Astrocyte (in vitro differentiated cells and primary cell): ENCODE data around the gene PSMD2. TPM values are rescaled to one million over a fixed set of nuclear protein-coding genes. Genes with fewer than 3 reads are reported as not detected.

ENCODE experiments used
- DNase-seq: peaks from one replicate; pipeline ENCODE4 v3.0.0-alpha.2; 2010; ENCODE audit warnings: low read depth
- FAIRE-seq: peaks from 2 replicates; lab custom pipeline; 2011; peaks lifted over from hg19 to GRCh38; lab: Jason Lieb, UNC
- H2AFZ ChIP-seq: 2 replicates; pipeline ENCODE4 v1.6.0; 2012; ENCODE audit warnings: low read depth, low read length, inconsistent platforms
- H3K27ac ChIP-seq: 2 replicates; pipeline ENCODE4 v1.5.1; 2011; ENCODE audit warnings: low read depth, low read length, inconsistent platforms
- H3K27me3 ChIP-seq: 2 replicates; pipeline ENCODE4 v1.6.0; 2011; ENCODE audit warnings: low read length, inconsistent platforms; ENCODE audit not compliant: insufficient read depth
- H3K36me3 ChIP-seq: 2 replicates; pipeline ENCODE4 v1.5.1; 2011; ENCODE audit warnings: low read length, inconsistent platforms; ENCODE audit not compliant: insufficient read depth
- H3K4me1 ChIP-seq: 2 replicates; pipeline ENCODE4 v1.5.1; 2011; ENCODE audit warnings: low read length, inconsistent platforms; ENCODE audit not compliant: insufficient read depth
- H3K4me2 ChIP-seq: 2 replicates; pipeline ENCODE4 v1.6.0; 2012; ENCODE audit warnings: low read length, inconsistent platforms
- H3K4me3 ChIP-seq: 2 replicates; pipeline ENCODE4 v1.5.1; 2011; ENCODE audit warnings: low read depth, mild to moderate bottlenecking, low read length, inconsistent platforms; ENCODE audit not compliant: insufficient read depth
- H3K79me2 ChIP-seq: 2 replicates; pipeline ENCODE4 v1.6.0; 2012; ENCODE audit warnings: mild to moderate bottlenecking, low read length, inconsistent platforms; ENCODE audit not compliant: insufficient read depth
- H3K9ac ChIP-seq: 2 replicates; pipeline ENCODE4 v1.6.0; 2012; ENCODE audit warnings: mild to moderate bottlenecking, low read length, inconsistent platforms
- H3K9me3 ChIP-seq: 2 replicates; pipeline ENCODE4 v1.5.1; 2012; ENCODE audit warnings: low read depth, mild to moderate bottlenecking, low read length, inconsistent platforms; ENCODE audit not compliant: insufficient read depth
- H4K20me1 ChIP-seq: 2 replicates; pipeline ENCODE4 v1.6.0; 2012; ENCODE audit warnings: low read length, inconsistent platforms; ENCODE audit not compliant: insufficient read depth
- H3K27ac Mint-ChIP-seq: one replicate; pipeline ENCODE4 v1.8.0; 2021; ENCODE audit warnings: mild to moderate bottlenecking, mixed read lengths; ENCODE audit not compliant: unreplicated experiment
- H3K27me3 Mint-ChIP-seq: one replicate; pipeline ENCODE4 v1.8.0; 2021; ENCODE audit warnings: low read depth, mixed read lengths; ENCODE audit not compliant: unreplicated experiment
- H3K36me3 Mint-ChIP-seq: one replicate; pipeline ENCODE4 v1.8.0; 2021; ENCODE audit warnings: low read depth, mixed read lengths; ENCODE audit not compliant: unreplicated experiment
- H3K4me1 Mint-ChIP-seq: one replicate; pipeline ENCODE4 v1.8.0; 2021; ENCODE audit warnings: low read depth, mixed read lengths; ENCODE audit not compliant: unreplicated experiment
- H3K4me3 Mint-ChIP-seq: one replicate; pipeline ENCODE4 v1.8.0; 2021; ENCODE audit warnings: mild to moderate bottlenecking, moderate library complexity, mixed read lengths; ENCODE audit not compliant: unreplicated experiment
- H3K9me3 Mint-ChIP-seq: one replicate; pipeline ENCODE4 v1.8.0; 2021; ENCODE audit warnings: mild to moderate bottlenecking, mixed read lengths; ENCODE audit not compliant: unreplicated experiment
- CTCF ChIP-seq: IDR thresholded peaks from 2 replicates; pipeline ENCODE4 v1.5.1; 2011; ENCODE audit warnings: low read depth, mild to moderate bottlenecking, inconsistent platforms, low read length, moderate library complexity; ENCODE audit not compliant: insufficient read depth
- EZH2 ChIP-seq: IDR thresholded peaks from 2 replicates; pipeline ENCODE4 v1.6.1; 2012; ENCODE audit warnings: mild to moderate bottlenecking, low read length, inconsistent platforms; ENCODE audit not compliant: insufficient read depth
- total RNA-seq: library from RNA; stranded (reverse); gene quantifications from 2 replicates; pipeline ENCODE4 v1.2.1, GENCODE V29; 2021

The PSMD2 gene
- total RNA-seq, 1 donor from 2014 or later, result 588 TPM

- no peak for TF ChIP-seq EZH2
- TF ChIP-seq CTCF, result no peak
- H3K4me3 Mint-ChIP-seq, result peak within 1 kb of the TSS; percentile 89
These were observed 37.7 kb upstream of the PSMD2 start, which contains the start of gene CAMK2N2 for GRCh38 chr3:184261270-184261853. CAMK2N2 (minus strand) TSS chr3:184261553; CDS start chr3:184261285, 268 bp downstream.

GRCh38 chr3:184261854-184262763, 36.9 kb upstream of the PSMD2 start:
- H3K27ac ChIP-seq, result no peak overlapping the region
- H2AFZ ChIP-seq, result peak overlapping the region; percentile 79
- peak overlapping the region; percentile 63 for H3K4me3 ChIP-seq
- H3K4me1 Mint-ChIP-seq, result peaks cover 11% of the 10 kb centered on the region
- H3K79me2 ChIP-seq, result no peaks in the 10 kb centered on the region
- H3K27me3 ChIP-seq, result peaks cover 11% of the 10 kb centered on the region
- H3K27me3 Mint-ChIP-seq, result peaks cover 55% of the 10 kb centered on the region
- DNase-seq (peak; percentile 23), FAIRE-seq (no peak)
- peak overlapping the region; percentile 89 for H3K4me3 Mint-ChIP-seq
- peaks cover 31% of the 10 kb centered on the region for H4K20me1 ChIP-seq
- peak overlapping the region; percentile 97 for H3K4me2 ChIP-seq
- peak overlapping the region; percentile 45 for H3K27ac Mint-ChIP-seq
- H3K4me1 ChIP-seq, result peaks cover 18% of the 10 kb centered on the region
- peaks cover 12% of the 10 kb centered on the region for H3K36me3 Mint-ChIP-seq
- peak; percentile 57 for TF ChIP-seq EZH2
- TF ChIP-seq CTCF, result no peak
- H3K9me3 ChIP-seq, result no peaks in the 10 kb centered on the region
- H3K9ac ChIP-seq, result peak overlapping the region; percentile 61
- no peaks in the 10 kb centered on the region for H3K36me3 ChIP-seq
- H3K9me3 Mint-ChIP-seq, result peaks cover 4% of the 10 kb centered on the region

More at GRCh38 chr3:184261270-184261853, 37.7 kb upstream of the PSMD2 start, which contains the start of gene CAMK2N2:
- H3K36me3 ChIP-seq, result no peaks in the 10 kb centered on the region
- H3K4me3 ChIP-seq, result peak within 1 kb of the TSS; percentile 63
- H2AFZ ChIP-seq, result peak within 1 kb of the TSS; percentile 79
- H3K79me2 ChIP-seq, result no peaks in the 10 kb centered on the region
- no peaks in the 10 kb centered on the region for H3K9me3 ChIP-seq
- no peak within 1 kb of the TSS for H3K27ac ChIP-seq
- FAIRE-seq (no peak), DNase-seq (peak; percentile 34)
- Mint-ChIP-seq H3K27ac (peak within 1 kb of the TSS; percentile 45), H3K9me3 (peaks cover 3% of the 10 kb centered on the region), H3K4me1 (peaks cover 11% of the 10 kb centered on the region), H3K36me3 (peaks cover 12% of the 10 kb centered on the region), H3K27me3 (peaks cover 53% of the 10 kb centered on the region)
- H3K27me3 ChIP-seq, result peaks cover 11% of the 10 kb centered on the region
- H4K20me1 ChIP-seq, result peaks cover 32% of the 10 kb centered on the region
- H3K4me2 ChIP-seq, result peak within 1 kb of the TSS; percentile 97
- H3K9ac ChIP-seq, result peak within 1 kb of the TSS; percentile 61
- peaks cover 18% of the 10 kb centered on the region for H3K4me1 ChIP-seq
